ENCODE results near the gene FAM222A. TPM values are rescaled to one million over a fixed set of nuclear protein-coding genes. Genes with fewer than 3 reads are reported as not detected.
A peak's percentile ranks its signal among the peaks of the same experiment; 100 is the strongest.

The FAM222A gene
- total and polyA plus RNA-seq, 12 donors: 9.2 to 57.8 (median 25.3) TPM

- TF ChIP-seq CTCF (IDR thresholded peaks at IDR 0.05) (no peak), POLR2A (IDR thresholded peaks at IDR 0.05) (no peak)
- H3K27me3 ChIP-seq: no peaks in the 10 kb centered on the region
- H3K9me3 ChIP-seq (replicated peaks in 1 of 3): no peaks in the 10 kb centered on the region
- peaks cover 29 to 52% of the 10 kb centered on the region in 2 donors for H3K4me1 ChIP-seq (replicated peaks in 1 of 2)
- peak overlapping the region in 1 of 4 donors; percentile 14 for H3K4me3 ChIP-seq
- intact Hi-C loops (cut with DNase I): no loop called here
- peak overlapping the region in 2 of 5 donors; percentile 11 to 32 for H3K27ac ChIP-seq
- H3K36me3 ChIP-seq (replicated peaks in 1 of 2): no peaks in the 10 kb centered on the region
- 11 to 30% (median 14%) methylated on average over 8 to 37 of the region's 37 CpGs for WGBS, 4 donors
- DNase-seq: peak in 6 of 7 donors; percentile 52 to 72 (median 60)
Measured at GRCh38 chr12:109711596-109712461, 1.8 kb upstream of the FAM222A start.

GRCh38 chr12:109714141-109714912 is 702 bp downstream of the FAM222A start:
- Histone ChIP-seq H3K4me3 (peak overlapping the region; percentile 22 to 81 (median 53)), H3K27ac (peak overlapping the region; percentile 58 to 89 (median 81)), H3K4me1 (replicated peaks in 1 of 2) (peaks cover 33 to 71% of the 10 kb centered on the region in 2 donors), H3K9me3 (replicated peaks in 1 of 3) (no peaks in the 10 kb centered on the region), H3K36me3 (replicated peaks in 1 of 2) (no peaks in the 10 kb centered on the region), H3K27me3 (no peaks in the 10 kb centered on the region)
- intact Hi-C loops (cut with DNase I): no loop called here
- WGBS, 4 donors: 1% methylated on average over 38 to 96 of the region's 96 CpGs; no CpG with 5 or more reads in 1 of the 4 donors
- TF ChIP-seq CTCF (IDR thresholded peaks at IDR 0.05): peak in 4 of 6 experiments; percentile 29 to 42 (median 36)
- TF ChIP-seq POLR2A (IDR thresholded peaks at IDR 0.05): peak in 1 of 2 donors; percentile 40
- peak; percentile 72 to 88 (median 81) for DNase-seq

GRCh38 chr12:109714913-109715244 is 1.3 kb downstream of the FAM222A start:
- WGBS, 4 donors: 9 to 28% (median 10%) methylated on average over 9 to 13 of the region's 13 CpGs
- Histone ChIP-seq H3K4me3 (peak overlapping the region in 3 of 4 donors; percentile 7 to 81 (median 10)), H3K27ac (peak overlapping the region; percentile 58 to 89 (median 81)), H3K27me3 (no peaks in the 10 kb centered on the region), H3K4me1 (replicated peaks in 1 of 2) (peaks cover 39 to 77% of the 10 kb centered on the region in 2 donors), H3K9me3 (replicated peaks in 1 of 3) (no peaks in the 10 kb centered on the region), H3K36me3 (replicated peaks in 1 of 2) (no peaks in the 10 kb centered on the region)
- DNase-seq: no peak
- intact Hi-C loops (cut with DNase I): loop anchor here in 1 of 2 donors (5.0 kb wide), 2 partner anchors 57 to 118 kb away; no protein-coding TSS in a partner anchor
- TF ChIP-seq POLR2A (IDR thresholded peaks at IDR 0.05) (no peak), CTCF (IDR thresholded peaks at IDR 0.05) (no peak)
